ENCODE results near the gene TLE6.
"Not testable (repeated sequence)": the region's sequence is repeated elsewhere in the genome, so short reads cannot be mapped to it uniquely, and the experiment has no call there.

TLE6 gene

DNA sequence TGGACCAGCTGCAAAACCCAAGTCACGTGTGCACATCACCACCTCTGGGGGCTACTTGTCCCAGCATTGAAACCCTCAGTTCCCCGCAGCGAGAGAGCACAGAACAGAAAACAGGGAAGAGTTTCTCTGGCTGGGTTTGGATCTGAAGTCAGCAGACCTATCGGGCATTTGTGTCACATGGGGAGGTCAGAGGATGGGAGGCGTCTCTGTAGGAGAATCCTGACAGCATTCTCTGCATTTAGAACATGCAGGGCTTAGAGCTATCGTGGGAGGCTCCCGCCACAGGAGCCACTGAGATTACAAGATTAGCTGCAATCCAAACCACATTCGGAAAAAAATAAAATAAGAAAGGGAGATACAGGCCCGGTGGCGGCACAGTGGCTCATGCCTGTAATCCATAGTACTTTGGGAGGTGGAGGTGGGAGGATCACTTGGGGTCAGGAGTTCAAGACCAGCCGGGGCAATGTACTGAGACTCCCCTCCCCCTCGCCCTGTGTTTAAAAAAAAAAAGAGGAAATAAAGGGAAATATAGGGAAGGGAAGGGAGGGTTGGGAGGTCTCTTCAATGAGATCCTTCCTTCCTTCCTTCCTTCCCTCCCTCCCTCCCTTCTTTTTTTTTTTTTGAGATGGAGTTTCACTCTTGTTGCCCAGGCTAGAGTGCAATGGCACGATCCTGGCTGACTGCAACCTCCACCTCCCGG is 2.9 kb upstream of the TLE6 start:
- DNase-seq, result no peak

GRCh38 chr19:2976609-2977000 is 759 bp upstream of the TLE6 start:
- DNase-seq, result no peak

DNA sequence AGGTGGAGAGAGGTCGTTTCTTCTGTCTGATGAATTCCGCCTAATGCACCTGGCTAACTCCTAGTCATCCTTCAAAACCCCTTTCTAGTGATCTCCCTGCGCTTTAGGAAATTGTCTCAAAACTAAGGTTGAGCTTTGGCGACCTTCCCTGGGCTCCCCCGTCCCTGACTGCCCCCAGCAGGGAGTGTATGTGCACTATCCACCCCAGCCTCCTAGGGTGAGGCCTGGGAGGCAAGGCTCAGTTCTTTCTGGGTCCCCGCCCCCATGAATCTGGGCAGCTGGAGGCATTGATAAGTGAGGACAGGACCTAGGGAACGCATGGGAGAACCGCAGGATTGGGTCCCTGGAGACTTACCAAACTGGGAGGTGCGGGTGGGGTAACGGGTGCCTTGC is 378 bp downstream of the TLE6 start:
- no peak for DNase-seq

DNA sequence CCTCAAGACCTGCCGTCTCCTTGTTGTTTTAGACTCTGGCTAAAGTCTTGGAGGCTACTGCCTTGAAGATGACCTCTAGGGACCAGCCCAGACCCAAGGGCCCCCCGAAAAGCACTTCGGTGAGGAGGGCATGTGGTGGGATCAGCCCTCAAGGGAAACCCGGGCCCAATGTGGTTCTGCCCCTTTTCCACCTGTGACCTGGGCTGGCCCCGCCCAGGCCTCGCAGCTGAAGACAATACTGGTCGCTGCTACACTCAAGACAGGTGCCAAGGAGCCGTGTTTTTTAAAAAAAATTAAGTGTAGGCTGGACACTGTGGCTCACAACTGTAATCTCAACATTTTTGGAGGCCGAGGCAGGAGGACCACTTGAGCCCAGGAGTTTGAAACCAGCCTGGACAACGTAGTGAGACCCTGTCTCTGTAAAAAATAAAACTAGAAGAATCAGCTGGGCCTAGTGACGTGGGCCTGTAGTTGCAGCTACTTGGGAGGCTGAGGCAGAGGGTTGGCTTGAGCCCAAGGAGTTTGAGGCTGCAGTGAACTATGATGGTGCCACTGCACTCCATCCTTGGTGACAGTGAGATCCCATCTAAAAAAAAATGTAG is 903 bp downstream of the TLE6 start:
- DNase-seq, result no peak

GRCh38 chr19:2978772-2979171 is 1.4 kb downstream of the TLE6 start:
- no peak for DNase-seq

GRCh38 chr19:2981898-2982297 is 4.5 kb downstream of the TLE6 start:
- no peak for DNase-seq

GRCh38 chr19:2982561-2982960 is 5.2 kb downstream of the TLE6 start:
- no peak for DNase-seq

GRCh38 chr19:2982983-2983350 is 5.6 kb downstream of the TLE6 start:
- peak; percentile 94 for DNase-seq

GRCh38 chr19:2983351-2984214 is 6.2 kb downstream of the TLE6 start:
- DNase-seq, result peak; percentile 92

GRCh38 chr19:2984215-2984528 is 6.8 kb downstream of the TLE6 start:
- DNase-seq, result no peak

- no peak for DNase-seq
Observed at GRCh38 chr19:2986951-2987524, 9.7 kb downstream of the TLE6 start.

DNA sequence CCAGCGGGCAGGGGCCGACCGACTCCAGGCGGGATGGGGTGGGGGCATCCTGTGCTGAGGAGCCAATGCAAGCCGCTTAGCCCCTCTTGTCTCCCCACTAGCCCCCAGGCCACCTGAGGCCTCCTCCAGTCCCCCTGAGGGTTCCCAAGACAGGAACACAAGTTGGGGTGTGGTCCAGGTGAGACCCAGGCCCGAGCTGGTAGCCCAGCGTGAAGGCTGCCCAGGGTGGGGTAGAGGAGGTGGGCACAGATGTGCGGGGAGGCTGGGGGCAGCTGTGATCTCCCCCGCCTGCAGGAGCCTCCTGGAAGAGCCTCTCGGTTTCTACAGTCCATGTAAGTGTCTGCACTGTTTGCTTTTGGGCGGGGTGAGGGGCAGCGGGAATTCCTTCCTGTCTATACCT is 10.4 kb downstream of the TLE6 start:
- DNase-seq, result no peak

- no peak for DNase-seq
Observed at GRCh38 chr19:2988568-2988967, 11.2 kb downstream of the TLE6 start.

- DNase-seq, result no peak
Observed at GRCh38 chr19:2989236-2989946, 12.0 kb downstream of the TLE6 start.

DNA sequence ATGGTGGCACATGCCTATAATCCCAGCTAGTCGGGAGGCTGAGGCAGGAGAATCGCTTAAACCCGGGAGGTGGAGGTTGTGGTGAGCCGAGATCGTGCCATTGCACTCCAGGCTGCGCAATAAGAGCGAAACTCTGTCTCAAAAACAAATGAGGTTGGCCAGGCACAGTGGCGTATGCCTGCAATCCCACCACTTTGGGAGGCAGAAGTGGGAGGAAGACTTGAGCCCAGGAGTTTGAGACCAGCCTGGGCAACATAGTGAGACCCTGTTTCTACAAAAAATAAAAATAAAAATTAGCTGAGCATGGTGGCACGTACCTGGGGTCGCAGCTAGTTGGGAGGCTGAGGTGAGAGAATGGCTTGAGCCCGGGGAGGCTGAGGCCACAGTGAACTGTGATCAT is 15.0 kb downstream of the TLE6 start:
- DNase-seq, result not testable (repeated sequence)

- DNase-seq, result no peak
Observed at GRCh38 chr19:2992958-2993357, 15.6 kb downstream of the TLE6 start.

- no peak for DNase-seq
Observed at GRCh38 chr19:2993579-2993978, 16.2 kb downstream of the TLE6 start.

DNA sequence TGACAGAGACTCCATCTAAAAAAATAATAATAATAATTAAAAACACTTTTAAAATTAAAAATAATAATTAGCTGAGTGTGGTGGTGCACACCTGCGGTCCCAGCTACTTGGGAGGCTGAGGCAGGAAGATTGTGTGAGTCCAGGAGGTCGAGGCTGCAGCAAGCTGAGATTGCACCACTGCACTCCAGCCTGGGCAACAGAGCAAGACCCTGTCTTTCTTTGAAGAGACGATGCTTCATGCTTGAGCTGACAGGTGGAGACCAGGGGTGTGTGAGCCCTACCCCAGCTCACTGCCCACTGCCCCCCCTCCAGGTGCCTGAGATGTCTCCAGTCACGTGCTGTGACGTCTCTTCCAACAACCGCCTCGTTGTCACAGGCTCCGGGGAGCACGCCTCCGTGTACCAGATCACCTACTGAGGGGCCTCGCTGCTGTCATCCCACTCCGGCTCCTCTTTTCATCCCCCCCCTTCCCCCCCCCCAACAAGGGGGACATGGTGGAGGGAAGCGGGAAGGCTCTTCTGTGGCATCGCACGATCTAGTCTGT is 17.3 kb downstream of the TLE6 start:
- no peak for DNase-seq

- DNase-seq, result no peak
Observed at GRCh38 chr19:2997720-2998119, 20.4 kb downstream of the TLE6 start.

DNA sequence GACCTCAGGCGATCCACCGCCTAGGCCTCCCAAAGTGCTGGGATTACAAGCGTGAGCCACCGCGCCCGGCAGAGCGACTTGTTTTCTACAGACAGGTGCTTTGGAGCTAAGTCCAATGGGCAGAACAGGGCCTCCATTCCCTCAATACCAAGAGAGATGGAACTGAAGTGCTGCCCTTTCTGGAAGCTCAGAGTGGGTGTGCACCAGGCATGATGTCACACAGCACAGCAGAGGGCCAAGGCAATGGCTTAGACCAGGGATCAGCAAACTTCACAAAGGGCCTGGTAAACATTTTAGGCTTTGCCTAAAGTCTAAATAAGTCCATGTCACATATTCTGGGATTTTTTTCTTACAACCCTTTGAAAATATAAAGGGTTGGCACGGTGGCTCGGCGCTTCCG is 21.3 kb downstream of the TLE6 start:
- DNase-seq, result no peak

- DNase-seq, result no peak
Observed at GRCh38 chr19:3001235-3001800, 24.0 kb downstream of the TLE6 start.

- DNase-seq, result no peak
Observed at GRCh38 chr19:3003046-3003445, 25.7 kb downstream of the TLE6 start.
